ENCODE measurements around the gene FAM78B. TPM values are rescaled to one million over a fixed set of nuclear protein-coding genes. Genes with fewer than 3 reads are reported as not detected.
A peak's percentile ranks its signal among the peaks of the same experiment; 100 is the strongest.

FAM78B gene
- total RNA-seq, 1 donor from 2014 or later, result 1.0 TPM

DNA sequence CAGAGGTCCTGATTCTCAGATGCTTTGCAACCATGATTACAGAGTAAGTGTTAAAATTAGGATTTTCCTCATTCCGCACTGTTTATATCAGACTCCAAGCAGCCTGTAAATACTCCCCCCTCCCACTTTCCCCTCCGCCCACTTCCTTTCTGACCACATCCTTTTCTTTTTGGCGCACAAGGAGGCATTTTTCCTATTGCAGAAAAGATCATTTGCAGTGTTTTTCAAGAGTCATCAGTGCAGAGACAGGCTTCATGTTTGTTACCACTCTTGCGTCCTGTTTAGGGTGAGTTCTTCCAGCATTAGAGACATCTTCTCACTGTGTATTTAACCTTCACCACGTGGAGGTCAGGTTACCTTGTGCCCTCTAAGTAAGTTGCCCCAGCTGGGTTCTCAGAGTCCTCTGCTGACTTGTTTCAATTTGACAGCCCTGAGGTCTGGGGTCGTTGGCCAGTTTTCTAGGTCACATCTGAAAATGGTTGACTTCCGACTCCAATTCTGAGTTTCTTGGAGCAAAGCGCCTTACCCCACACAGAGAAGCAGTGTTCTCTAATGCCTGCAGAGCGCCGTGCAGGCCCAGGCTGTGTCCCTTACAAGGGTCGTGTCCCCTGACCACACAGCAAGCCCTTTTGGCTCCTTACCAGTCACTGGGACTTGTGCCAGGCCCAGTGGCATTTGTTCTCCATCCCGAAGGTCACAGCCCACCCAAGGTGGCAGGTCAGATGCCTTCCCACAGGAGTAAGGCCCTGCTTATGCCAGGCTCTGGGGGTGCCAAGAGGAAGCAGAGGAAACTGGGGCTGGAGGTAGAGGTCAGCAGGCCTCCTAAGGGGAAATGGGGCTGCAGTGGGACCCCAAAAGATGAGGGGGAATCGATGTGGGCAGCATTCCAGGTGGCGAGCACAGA is 85.6 kb downstream of the FAM78B start:
- Histone ChIP-seq H3K9ac (ENCODE audit: low read depth in 1 of 3, low read length in 3 of 3) (no peak overlapping the region), H3K27me3 (ENCODE audit: control insufficient read depth in 3 of 3, insufficient read depth in 3 of 3, low read length in 3 of 3) (no peaks in the 10 kb centered on the region), H3K4me1 (ENCODE audit: control insufficient read depth in 3 of 3, insufficient read depth in 3 of 3, low read length in 3 of 3) (peaks cover 11 to 12% (median 12%) of the 10 kb centered on the region in 3 donors), H3K9me3 (ENCODE audit: control insufficient read depth in 3 of 3, low read length in 3 of 3) (no peaks in the 10 kb centered on the region), H3K36me3 (ENCODE audit: control insufficient read depth in 3 of 3, insufficient read depth in 3 of 3, low read length in 3 of 3) (no peaks in the 10 kb centered on the region), H3K27ac (ENCODE audit: low read depth, low read length) (peak overlapping the region; percentile 38), H3K4me3 (ENCODE audit: low read length in 3 of 3) (peak overlapping the region in 2 of 3 donors; percentile 22 to 55)

GRCh38 chr1:166080277-166080966 is 86.4 kb downstream of the FAM78B start:
- Histone ChIP-seq H3K4me3 (ENCODE audit: low read length in 3 of 3) (no peak overlapping the region), H3K4me1 (ENCODE audit: control insufficient read depth in 3 of 3, insufficient read depth in 3 of 3, low read length in 3 of 3) (peaks cover 11 to 12% (median 12%) of the 10 kb centered on the region in 3 donors), H3K27ac (ENCODE audit: low read depth, low read length) (peak overlapping the region; percentile 38), H3K27me3 (ENCODE audit: control insufficient read depth in 3 of 3, insufficient read depth in 3 of 3, low read length in 3 of 3) (no peaks in the 10 kb centered on the region), H3K36me3 (ENCODE audit: control insufficient read depth in 3 of 3, insufficient read depth in 3 of 3, low read length in 3 of 3) (no peaks in the 10 kb centered on the region), H3K9ac (ENCODE audit: low read depth in 1 of 3, low read length in 3 of 3) (no peak overlapping the region), H3K9me3 (ENCODE audit: control insufficient read depth in 3 of 3, low read length in 3 of 3) (no peaks in the 10 kb centered on the region)

GRCh38 chr1:166079276-166079675 is 87.5 kb downstream of the FAM78B start:
- no peaks in the 10 kb centered on the region for H3K27me3 ChIP-seq (ENCODE audit: control insufficient read depth in 3 of 3, insufficient read depth in 3 of 3, low read length in 3 of 3)
- H3K9ac ChIP-seq (ENCODE audit: low read depth in 1 of 3, low read length in 3 of 3), result no peak overlapping the region
- H3K4me3 ChIP-seq (ENCODE audit: low read length in 3 of 3), result no peak overlapping the region
- no peak overlapping the region for H3K27ac ChIP-seq (ENCODE audit: low read depth, low read length)
- H3K36me3 ChIP-seq (ENCODE audit: control insufficient read depth in 3 of 3, insufficient read depth in 3 of 3, low read length in 3 of 3), result no peaks in the 10 kb centered on the region
- H3K4me1 ChIP-seq (ENCODE audit: control insufficient read depth in 3 of 3, insufficient read depth in 3 of 3, low read length in 3 of 3), result peaks cover 11 to 12% (median 12%) of the 10 kb centered on the region in 3 donors
- H3K9me3 ChIP-seq (ENCODE audit: control insufficient read depth in 3 of 3, low read length in 3 of 3), result no peaks in the 10 kb centered on the region

DNA sequence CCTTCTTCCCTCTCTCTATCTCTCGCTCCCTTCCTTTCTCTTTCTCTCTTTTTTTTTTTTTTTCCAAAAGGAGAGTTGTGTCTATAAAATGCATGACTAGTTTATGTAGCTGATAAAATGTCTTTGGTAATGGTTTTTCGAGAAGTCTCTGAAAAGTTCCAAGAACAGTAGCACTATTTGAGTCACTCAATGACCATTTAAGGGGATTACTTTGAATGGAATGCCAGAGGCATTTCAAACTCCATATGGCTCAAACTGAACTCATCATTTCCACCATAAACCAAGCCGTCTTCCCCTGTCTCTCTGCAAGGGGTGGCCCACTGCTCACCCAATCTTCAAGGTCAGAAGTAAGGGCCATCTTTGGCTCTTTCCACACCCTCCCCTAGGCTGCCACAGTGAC is 93.3 kb downstream of the FAM78B start:
- Histone ChIP-seq H3K27me3 (ENCODE audit: control insufficient read depth in 3 of 3, insufficient read depth in 3 of 3, low read length in 3 of 3) (no peaks in the 10 kb centered on the region), H3K4me1 (ENCODE audit: control insufficient read depth in 3 of 3, insufficient read depth in 3 of 3, low read length in 3 of 3) (no peaks in the 10 kb centered on the region), H3K4me3 (ENCODE audit: low read length in 3 of 3) (no peak overlapping the region), H3K27ac (ENCODE audit: low read depth, low read length) (no peak overlapping the region), H3K9me3 (ENCODE audit: control insufficient read depth in 3 of 3, low read length in 3 of 3) (no peaks in the 10 kb centered on the region), H3K9ac (ENCODE audit: low read depth in 1 of 3, low read length in 3 of 3) (no peak overlapping the region), H3K36me3 (ENCODE audit: control insufficient read depth in 3 of 3, insufficient read depth in 3 of 3, low read length in 3 of 3) (no peaks in the 10 kb centered on the region)

- Histone ChIP-seq H3K27ac (ENCODE audit: low read depth, low read length) (no peak overlapping the region), H3K4me3 (ENCODE audit: low read length in 3 of 3) (no peak overlapping the region), H3K4me1 (ENCODE audit: control insufficient read depth in 3 of 3, insufficient read depth in 3 of 3, low read length in 3 of 3) (peaks cover 0 to 7% (median 7%) of the 10 kb centered on the region in 3 donors), H3K27me3 (ENCODE audit: control insufficient read depth in 3 of 3, insufficient read depth in 3 of 3, low read length in 3 of 3) (no peaks in the 10 kb centered on the region), H3K9ac (ENCODE audit: low read depth in 1 of 3, low read length in 3 of 3) (no peak overlapping the region), H3K36me3 (ENCODE audit: control insufficient read depth in 3 of 3, insufficient read depth in 3 of 3, low read length in 3 of 3) (no peaks in the 10 kb centered on the region), H3K9me3 (ENCODE audit: control insufficient read depth in 3 of 3, low read length in 3 of 3) (no peaks in the 10 kb centered on the region)
Observed at GRCh38 chr1:166069390-166069789, 97.4 kb downstream of the FAM78B start.

GRCh38 chr1:166066107-166066506 is 100.7 kb downstream of the FAM78B start:
- H3K27me3 ChIP-seq (ENCODE audit: control insufficient read depth in 3 of 3, insufficient read depth in 3 of 3, low read length in 3 of 3), result no peaks in the 10 kb centered on the region
- no peaks in the 10 kb centered on the region for H3K9me3 ChIP-seq (ENCODE audit: control insufficient read depth in 3 of 3, low read length in 3 of 3)
- H3K4me3 ChIP-seq (ENCODE audit: low read length in 3 of 3), result no peak overlapping the region
- H3K27ac ChIP-seq (ENCODE audit: low read depth, low read length), result no peak overlapping the region
- H3K4me1 ChIP-seq (ENCODE audit: control insufficient read depth in 3 of 3, insufficient read depth in 3 of 3, low read length in 3 of 3), result peaks cover 7 to 14% (median 7%) of the 10 kb centered on the region in 3 donors
- H3K9ac ChIP-seq (ENCODE audit: low read depth in 1 of 3, low read length in 3 of 3), result no peak overlapping the region
- no peaks in the 10 kb centered on the region for H3K36me3 ChIP-seq (ENCODE audit: control insufficient read depth in 3 of 3, insufficient read depth in 3 of 3, low read length in 3 of 3)

DNA sequence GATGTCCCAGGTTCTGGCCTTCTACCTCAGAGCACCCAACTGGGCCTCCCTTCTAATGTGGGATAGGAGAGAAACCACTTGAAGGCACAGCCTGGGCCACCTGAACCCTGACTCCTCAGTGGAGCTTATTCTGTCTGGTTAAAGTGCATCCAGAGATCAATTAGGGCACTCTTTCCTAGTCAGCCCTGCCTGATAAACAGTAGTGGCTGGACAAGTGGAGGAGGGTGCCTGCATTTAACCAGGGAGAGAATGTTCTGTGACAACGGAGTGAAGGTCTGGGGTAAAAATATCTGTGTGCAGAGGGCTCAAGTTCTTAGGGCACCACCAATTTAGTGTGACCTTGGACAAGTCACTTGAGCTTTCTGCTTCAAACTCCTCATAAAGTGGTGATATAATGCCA is 101.8 kb downstream of the FAM78B start:
- Histone ChIP-seq H3K27ac (ENCODE audit: low read depth, low read length) (no peak overlapping the region), H3K4me3 (ENCODE audit: low read length in 3 of 3) (no peak overlapping the region), H3K36me3 (ENCODE audit: control insufficient read depth in 3 of 3, insufficient read depth in 3 of 3, low read length in 3 of 3) (no peaks in the 10 kb centered on the region), H3K9me3 (ENCODE audit: control insufficient read depth in 3 of 3, low read length in 3 of 3) (no peaks in the 10 kb centered on the region), H3K9ac (ENCODE audit: low read depth in 1 of 3, low read length in 3 of 3) (no peak overlapping the region), H3K4me1 (ENCODE audit: control insufficient read depth in 3 of 3, insufficient read depth in 3 of 3, low read length in 3 of 3) (peaks cover 7 to 14% (median 7%) of the 10 kb centered on the region in 3 donors), H3K27me3 (ENCODE audit: control insufficient read depth in 3 of 3, insufficient read depth in 3 of 3, low read length in 3 of 3) (no peaks in the 10 kb centered on the region)

DNA sequence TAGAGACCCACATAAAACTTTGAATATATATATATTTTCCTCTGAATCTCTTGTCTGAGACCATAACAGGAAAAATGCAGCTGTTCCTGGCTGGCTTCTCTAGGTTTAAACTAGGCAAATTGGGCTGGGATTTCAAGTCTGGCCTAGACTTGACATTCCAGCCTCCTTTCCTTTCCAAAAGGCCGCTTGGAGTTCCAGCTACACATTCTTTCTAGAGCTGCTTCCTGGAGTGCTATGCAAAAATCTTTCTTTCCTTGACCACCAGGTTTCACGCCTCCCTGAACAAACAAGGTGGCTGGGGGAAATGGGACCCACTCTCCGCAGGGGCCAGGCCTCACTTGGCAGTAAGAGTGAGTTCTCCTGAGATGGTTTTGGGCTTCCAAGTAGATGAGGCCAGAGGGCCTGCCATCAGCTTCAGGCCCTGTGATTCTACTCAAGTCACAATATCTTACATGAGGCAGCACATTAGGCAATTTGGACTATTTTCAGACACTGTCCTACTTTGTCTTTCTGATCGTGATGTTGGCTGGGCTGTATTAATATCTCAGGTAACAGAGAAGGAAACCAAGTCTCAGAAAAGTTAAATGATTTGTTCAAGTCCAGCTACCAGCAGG is 102.4 kb downstream of the FAM78B start:
- Histone ChIP-seq H3K9me3 (ENCODE audit: control insufficient read depth in 3 of 3, low read length in 3 of 3) (no peaks in the 10 kb centered on the region), H3K4me1 (ENCODE audit: control insufficient read depth in 3 of 3, insufficient read depth in 3 of 3, low read length in 3 of 3) (peaks cover 7 to 14% (median 7%) of the 10 kb centered on the region in 3 donors), H3K27ac (ENCODE audit: low read depth, low read length) (no peak overlapping the region), H3K36me3 (ENCODE audit: control insufficient read depth in 3 of 3, insufficient read depth in 3 of 3, low read length in 3 of 3) (no peaks in the 10 kb centered on the region), H3K4me3 (ENCODE audit: low read length in 3 of 3) (no peak overlapping the region), H3K9ac (ENCODE audit: low read depth in 1 of 3, low read length in 3 of 3) (no peak overlapping the region), H3K27me3 (ENCODE audit: control insufficient read depth in 3 of 3, insufficient read depth in 3 of 3, low read length in 3 of 3) (no peaks in the 10 kb centered on the region)

- Histone ChIP-seq H3K27me3 (ENCODE audit: control insufficient read depth in 3 of 3, insufficient read depth in 3 of 3, low read length in 3 of 3) (no peaks in the 10 kb centered on the region), H3K36me3 (ENCODE audit: control insufficient read depth in 3 of 3, insufficient read depth in 3 of 3, low read length in 3 of 3) (no peaks in the 10 kb centered on the region), H3K4me3 (ENCODE audit: low read length in 3 of 3) (no peak overlapping the region), H3K9ac (ENCODE audit: low read depth in 1 of 3, low read length in 3 of 3) (no peak overlapping the region), H3K9me3 (ENCODE audit: control insufficient read depth in 3 of 3, low read length in 3 of 3) (no peaks in the 10 kb centered on the region), H3K4me1 (ENCODE audit: control insufficient read depth in 3 of 3, insufficient read depth in 3 of 3, low read length in 3 of 3) (peaks cover 7 to 14% (median 7%) of the 10 kb centered on the region in 3 donors), H3K27ac (ENCODE audit: low read depth, low read length) (no peak overlapping the region)
Observed at GRCh38 chr1:166063701-166064100, 103.1 kb downstream of the FAM78B start.

Data from skeletal muscle tissue (tissue), 4 donors.